ENCODE data around the gene SFI1.
"Not testable (repeated sequence)": the region's sequence is repeated elsewhere in the genome, so short reads cannot be mapped to it uniquely, and the experiment has no call there.

Gene SFI1

GRCh38 chr22:31588970-31589675 is 92.8 kb downstream of the SFI1 start:
- Histone ChIP-seq H3K27me3 (ENCODE audit: control insufficient read depth, insufficient read depth, low read length) (no peaks in the 10 kb centered on the region), H3K4me3 (ENCODE audit: low read length) (no peak overlapping the region), H3K4me1 (ENCODE audit: control insufficient read depth, insufficient read depth, low read length) (no peaks in the 10 kb centered on the region), H3K27ac (ENCODE audit: low read length) (no peak overlapping the region), H3K9me3 (ENCODE audit: control insufficient read depth, insufficient read depth, low read length) (no peaks in the 10 kb centered on the region), H3K36me3 (ENCODE audit: control insufficient read depth, insufficient read depth, low read length) (no peaks in the 10 kb centered on the region; the same call in 1 of the 2 replicates)
- WGBS (ENCODE audit: insufficient coverage, insufficient read length), result no CpG with 5 or more reads among the region's 6 CpGs
- DNase-seq (ENCODE audit: low read depth, low spot score), result no peak

- not testable (repeated sequence) for H3K27me3 ChIP-seq (ENCODE audit: control insufficient read depth, insufficient read depth, low read length); H3K27ac ChIP-seq (ENCODE audit: low read length)
- WGBS (ENCODE audit: insufficient coverage, insufficient read length), result no CpG with 5 or more reads among the region's 2 CpGs
These were observed 93.8 kb downstream of the SFI1 start for GRCh38 chr22:31590161-31590560.

GRCh38 chr22:31595271-31595670 is 98.9 kb downstream of the SFI1 start:
- DNase-seq (ENCODE audit: low read depth, low spot score), result no peak
- H3K9me3 ChIP-seq (ENCODE audit: control insufficient read depth, insufficient read depth, low read length), result no peaks in the 10 kb centered on the region; the same call in 1 of the 2 replicates
- no peak overlapping the region for H3K27ac ChIP-seq (ENCODE audit: low read length)
- H3K4me1 ChIP-seq (ENCODE audit: control insufficient read depth, insufficient read depth, low read length), result no peaks in the 10 kb centered on the region
- H3K4me3 ChIP-seq (ENCODE audit: low read length), result no peak overlapping the region
- H3K36me3 ChIP-seq (ENCODE audit: control insufficient read depth, insufficient read depth, low read length), result no peaks in the 10 kb centered on the region
- no CpG with 5 or more reads among the region's 2 CpGs for WGBS (ENCODE audit: insufficient coverage, insufficient read length)
- H3K27me3 ChIP-seq (ENCODE audit: control insufficient read depth, insufficient read depth, low read length), result no peaks in the 10 kb centered on the region

More at GRCh38 chr22:31590161-31590560, 93.8 kb downstream of the SFI1 start:
- H3K36me3 ChIP-seq (ENCODE audit: control insufficient read depth, insufficient read depth, low read length); H3K4me1 ChIP-seq (ENCODE audit: control insufficient read depth, insufficient read depth, low read length); H3K4me3 ChIP-seq (ENCODE audit: low read length); DNase-seq (ENCODE audit: low read depth, low spot score); H3K9me3 ChIP-seq (ENCODE audit: control insufficient read depth, insufficient read depth, low read length): not testable (repeated sequence)

- no CpG with 5 or more reads among the region's 11 CpGs for WGBS (ENCODE audit: insufficient coverage, insufficient read length)
These were observed 106.1 kb downstream of the SFI1 start for GRCh38 chr22:31602259-31602952.

GRCh38 chr22:31603081-31603525 is 106.8 kb downstream of the SFI1 start:
- no peaks in the 10 kb centered on the region for H3K27me3 ChIP-seq (ENCODE audit: control insufficient read depth, insufficient read depth, low read length)
- no peak for DNase-seq (ENCODE audit: low read depth, low spot score)
- no peaks in the 10 kb centered on the region for H3K4me1 ChIP-seq (ENCODE audit: control insufficient read depth, insufficient read depth, low read length)
- WGBS (ENCODE audit: insufficient coverage, insufficient read length), result no CpG with 5 or more reads among the region's 10 CpGs
- peaks cover 2% of the 10 kb centered on the region; the same call in 1 of the 2 replicates for H3K36me3 ChIP-seq (ENCODE audit: control insufficient read depth, insufficient read depth, low read length)
- H3K27ac ChIP-seq (ENCODE audit: low read length), result no peak overlapping the region
- H3K9me3 ChIP-seq (ENCODE audit: control insufficient read depth, insufficient read depth, low read length), result no peaks in the 10 kb centered on the region; the same call in 1 of the 2 replicates
- no peak overlapping the region for H3K4me3 ChIP-seq (ENCODE audit: low read length)

More at GRCh38 chr22:31602259-31602952, 106.1 kb downstream of the SFI1 start:
- no peaks in the 10 kb centered on the region for H3K27me3 ChIP-seq (ENCODE audit: control insufficient read depth, insufficient read depth, low read length)
- DNase-seq (ENCODE audit: low read depth, low spot score), result no peak
- H3K27ac ChIP-seq (ENCODE audit: low read length), result no peak overlapping the region
- H3K9me3 ChIP-seq (ENCODE audit: control insufficient read depth, insufficient read depth, low read length), result no peaks in the 10 kb centered on the region; the same call in 1 of the 2 replicates
- no peaks in the 10 kb centered on the region for H3K4me1 ChIP-seq (ENCODE audit: control insufficient read depth, insufficient read depth, low read length)
- H3K4me3 ChIP-seq (ENCODE audit: low read length), result no peak overlapping the region
- H3K36me3 ChIP-seq (ENCODE audit: control insufficient read depth, insufficient read depth, low read length), result peaks cover 2% of the 10 kb centered on the region; the same call in 1 of the 2 replicates

- H3K27ac ChIP-seq (ENCODE audit: low read length), result no peak overlapping the region
- H3K4me1 ChIP-seq (ENCODE audit: control insufficient read depth, insufficient read depth, low read length), result no peaks in the 10 kb centered on the region
- H3K4me3 ChIP-seq (ENCODE audit: low read length), result no peak overlapping the region
- no peaks in the 10 kb centered on the region; the same call in 1 of the 2 replicates for H3K9me3 ChIP-seq (ENCODE audit: control insufficient read depth, insufficient read depth, low read length)
- peaks cover 2% of the 10 kb centered on the region; the same call in 1 of the 2 replicates for H3K36me3 ChIP-seq (ENCODE audit: control insufficient read depth, insufficient read depth, low read length)
- WGBS (ENCODE audit: insufficient coverage, insufficient read length), result no CpG with 5 or more reads among the region's 5 CpGs
- DNase-seq (ENCODE audit: low read depth, low spot score), result no peak
- no peaks in the 10 kb centered on the region for H3K27me3 ChIP-seq (ENCODE audit: control insufficient read depth, insufficient read depth, low read length)
These were observed 107.2 kb downstream of the SFI1 start for GRCh38 chr22:31603574-31603973.

- Histone ChIP-seq H3K4me3 (ENCODE audit: low read length) (no peak overlapping the region), H3K9me3 (ENCODE audit: control insufficient read depth, insufficient read depth, low read length) (no peaks in the 10 kb centered on the region; the same call in 1 of the 2 replicates), H3K27me3 (ENCODE audit: control insufficient read depth, insufficient read depth, low read length) (no peaks in the 10 kb centered on the region), H3K36me3 (ENCODE audit: control insufficient read depth, insufficient read depth, low read length) (peaks cover 2% of the 10 kb centered on the region; the same call in 1 of the 2 replicates), H3K27ac (ENCODE audit: low read length) (no peak overlapping the region), H3K4me1 (ENCODE audit: control insufficient read depth, insufficient read depth, low read length) (no peaks in the 10 kb centered on the region)
- WGBS (ENCODE audit: insufficient coverage, insufficient read length), result no CpG with 5 or more reads among the region's 14 CpGs
- no peak for DNase-seq (ENCODE audit: low read depth, low spot score)
These were observed 107.9 kb downstream of the SFI1 start for GRCh38 chr22:31604137-31604705.

GRCh38 chr22:31604746-31605705 is 108.7 kb downstream of the SFI1 start:
- H3K27me3 ChIP-seq (ENCODE audit: control insufficient read depth, insufficient read depth, low read length), result no peaks in the 10 kb centered on the region
- peaks cover 2% of the 10 kb centered on the region; the same call in 1 of the 2 replicates for H3K36me3 ChIP-seq (ENCODE audit: control insufficient read depth, insufficient read depth, low read length)
- no peaks in the 10 kb centered on the region for H3K9me3 ChIP-seq (ENCODE audit: control insufficient read depth, insufficient read depth, low read length)
- H3K4me3 ChIP-seq (ENCODE audit: low read length), result no peak overlapping the region
- no peak for DNase-seq (ENCODE audit: low read depth, low spot score)
- WGBS (ENCODE audit: insufficient coverage, insufficient read length), result no CpG with 5 or more reads among the region's 17 CpGs
- H3K27ac ChIP-seq (ENCODE audit: low read length), result no peak overlapping the region
- no peaks in the 10 kb centered on the region for H3K4me1 ChIP-seq (ENCODE audit: control insufficient read depth, insufficient read depth, low read length)

- no peak for DNase-seq (ENCODE audit: low read depth, low spot score)
- no peaks in the 10 kb centered on the region for H3K9me3 ChIP-seq (ENCODE audit: control insufficient read depth, insufficient read depth, low read length)
- H3K36me3 ChIP-seq (ENCODE audit: control insufficient read depth, insufficient read depth, low read length), result peaks cover 2% of the 10 kb centered on the region; the same call in 1 of the 2 replicates
- WGBS (ENCODE audit: insufficient coverage, insufficient read length), result no CpG with 5 or more reads among the region's 9 CpGs
- H3K27ac ChIP-seq (ENCODE audit: low read length), result no peak overlapping the region
- H3K4me3 ChIP-seq (ENCODE audit: low read length), result no peak overlapping the region
- no peaks in the 10 kb centered on the region for H3K4me1 ChIP-seq (ENCODE audit: control insufficient read depth, insufficient read depth, low read length)
- no peaks in the 10 kb centered on the region for H3K27me3 ChIP-seq (ENCODE audit: control insufficient read depth, insufficient read depth, low read length)
These were observed 109.7 kb downstream of the SFI1 start for GRCh38 chr22:31605851-31606585.

Data from iPS DF 6.9 (cell line).